ACC112 (cell line): ENCODE results near the gene PCDHGA11.
"Not testable (repeated sequence)": the region's sequence is repeated elsewhere in the genome, so short reads cannot be mapped to it uniquely, and the experiment has no call there.

Experiments
- H2AFZ ChIP-seq: fragments of 200-600 bp; sonication (generic); one replicate; pipeline ENCODE4 v1.6.0; 2017; ENCODE audit warnings: antibody characterized with exemption, low read length; ENCODE audit not compliant: unreplicated experiment
- H3K27ac ChIP-seq: fragments of 200-600 bp; sonication (generic); 2 replicates; pipeline ENCODE4 v1.5.1; 2014; ENCODE audit warnings: low read depth, mild to moderate bottlenecking, antibody characterized with exemption, low read length, moderate library complexity
- H3K27me3 ChIP-seq: fragments of 200-600 bp; sonication (generic); 2 replicates; pipeline ENCODE4 v1.6.1; 2014; ENCODE audit warnings: mild to moderate bottlenecking, antibody characterized with exemption, low read length, moderate library complexity, mixed read lengths; ENCODE audit not compliant: insufficient read depth
- H3K36me3 ChIP-seq: fragments of 200-600 bp; sonication (generic); 2 replicates; pipeline ENCODE4 v1.6.1; 2016; ENCODE audit warnings: mild to moderate bottlenecking, antibody characterized with exemption, low read length, moderate library complexity, mixed read lengths; ENCODE audit not compliant: insufficient read depth
- H3K4me1 ChIP-seq: fragments of 200-600 bp; sonication (generic); one replicate; pipeline ENCODE4 v1.6.1; 2016; ENCODE audit warnings: low read length, mixed read lengths; ENCODE audit not compliant: insufficient read depth, unreplicated experiment, control insufficient read depth
- H3K4me3 ChIP-seq: fragments of 200-600 bp; sonication (generic); 2 replicates; pipeline ENCODE4 v1.5.1; 2014; ENCODE audit warnings: mild to moderate bottlenecking, low read depth, low read length
- H3K79me2 ChIP-seq: fragments of 200-600 bp; sonication (generic); one replicate; pipeline ENCODE4 v1.6.0; 2016; ENCODE audit warnings: low read length; ENCODE audit not compliant: control insufficient read depth, unreplicated experiment, insufficient read depth

The PCDHGA11 gene

DNA sequence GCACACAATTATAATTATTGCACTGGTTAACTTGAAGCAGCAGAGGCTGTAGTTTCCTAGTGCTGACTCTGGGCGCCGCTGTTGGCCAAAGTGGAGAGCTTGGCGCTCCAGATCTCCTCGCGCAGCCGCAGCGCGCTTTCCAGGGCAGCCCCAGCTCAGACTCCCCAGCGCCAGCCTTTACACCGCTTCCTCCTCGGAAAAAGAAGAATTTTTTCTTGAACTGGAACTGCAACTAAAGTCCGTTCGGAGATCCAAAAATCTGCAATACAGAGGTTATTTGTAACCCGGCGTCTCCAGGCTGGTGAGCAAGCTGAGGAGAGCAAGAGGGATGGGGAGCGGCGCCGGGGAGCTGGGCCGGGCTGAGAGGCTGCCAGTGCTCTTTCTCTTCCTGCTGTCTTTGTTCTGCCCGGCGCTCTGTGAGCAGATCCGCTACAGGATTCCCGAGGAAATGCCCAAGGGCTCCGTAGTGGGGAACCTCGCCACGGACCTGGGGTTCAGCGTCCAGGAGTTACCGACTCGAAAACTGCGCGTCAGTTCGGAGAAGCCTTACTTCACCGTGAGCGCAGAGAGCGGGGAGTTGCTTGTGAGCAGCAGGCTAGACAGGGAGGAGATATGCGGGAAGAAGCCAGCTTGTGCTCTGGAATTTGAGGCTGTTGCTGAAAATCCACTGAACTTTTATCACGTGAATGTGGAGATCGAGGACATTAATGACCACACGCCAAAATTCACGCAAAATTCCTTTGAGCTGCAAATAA, 33.1 kb upstream of the PCDHGA11 start, which contains the start of gene PCDHGB4:
PCDHGB4 (plus strand) TSS at position 142 of the 755 bp plus-strand sequence; CDS start at position 329, 187 bp downstream.
- H3K4me1 ChIP-seq, H2AFZ ChIP-seq, H3K27ac ChIP-seq, H3K79me2 ChIP-seq, H3K36me3 ChIP-seq: not testable (repeated sequence)
- Histone ChIP-seq H3K27me3 (peaks cover 88% of the 10 kb centered on the region), H3K4me3 (peak within 1 kb of the TSS; percentile 56)

DNA sequence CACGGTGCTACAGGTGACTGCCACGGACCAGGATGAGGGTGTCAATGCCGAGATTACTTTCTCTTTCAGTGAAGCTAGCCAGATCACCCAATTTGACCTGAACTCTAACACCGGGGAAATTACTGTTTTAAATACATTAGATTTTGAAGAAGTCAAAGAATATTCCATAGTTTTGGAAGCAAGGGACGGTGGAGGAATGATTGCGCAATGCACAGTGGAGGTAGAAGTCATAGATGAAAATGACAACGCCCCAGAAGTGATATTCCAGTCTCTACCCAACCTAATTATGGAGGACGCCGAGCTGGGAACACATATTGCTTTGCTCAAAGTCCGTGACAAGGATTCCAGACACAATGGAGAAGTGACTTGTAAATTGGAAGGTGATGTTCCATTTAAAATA, 32.2 kb upstream of the PCDHGA11 start:
- H3K27me3 ChIP-seq = peaks cover 88% of the 10 kb centered on the region
- peak overlapping the region; percentile 36; the same call in 1 of the 2 replicates for H3K4me3 ChIP-seq
- no peaks in the 10 kb centered on the region for H3K4me1 ChIP-seq
- H3K36me3 ChIP-seq = no peaks in the 10 kb centered on the region
- no peak overlapping the region for H3K27ac ChIP-seq
- no peaks in the 10 kb centered on the region for H3K79me2 ChIP-seq
- no peak overlapping the region for H2AFZ ChIP-seq

- H3K79me2 ChIP-seq = no peaks in the 10 kb centered on the region
- no peak overlapping the region for H3K4me3 ChIP-seq
- H3K27ac ChIP-seq = no peak overlapping the region
- no peaks in the 10 kb centered on the region for H3K36me3 ChIP-seq
- H3K27me3 ChIP-seq = peaks cover 87% of the 10 kb centered on the region
- no peak overlapping the region for H2AFZ ChIP-seq
- no peaks in the 10 kb centered on the region for H3K4me1 ChIP-seq
Observed at GRCh38 chr5:141389153-141390042, 31.5 kb upstream of the PCDHGA11 start.

- Histone ChIP-seq H2AFZ (no peak within 1 kb of the TSS), H3K36me3 (no peaks in the 10 kb centered on the region), H3K27ac (no peak within 1 kb of the TSS), H3K27me3 (peaks cover 82% of the 10 kb centered on the region), H3K4me1 (no peaks in the 10 kb centered on the region), H3K4me3 (peak within 1 kb of the TSS; percentile 67), H3K79me2 (no peaks in the 10 kb centered on the region)
Observed at GRCh38 chr5:141392429-141393198, 28.2 kb upstream of the PCDHGA11 start, which contains the start of gene PCDHGA8. PCDHGA8 (plus strand) TSS chr5:141392633; CDS start chr5:141392814, 181 bp downstream.

GRCh38 chr5:141393267-141393666, 27.6 kb upstream of the PCDHGA11 start:
- no peaks in the 10 kb centered on the region for H3K4me1 ChIP-seq
- no peaks in the 10 kb centered on the region for H3K36me3 ChIP-seq
- no peak overlapping the region for H3K27ac ChIP-seq
- H3K27me3 ChIP-seq = peaks cover 81% of the 10 kb centered on the region
- H3K79me2 ChIP-seq = no peaks in the 10 kb centered on the region
- H2AFZ ChIP-seq = no peak overlapping the region
- peak overlapping the region; percentile 67; the same call in 1 of the 2 replicates for H3K4me3 ChIP-seq

- H3K27me3 ChIP-seq = peaks cover 80% of the 10 kb centered on the region
- not testable (repeated sequence) for H2AFZ ChIP-seq, H3K79me2 ChIP-seq, H3K27ac ChIP-seq, H3K4me3 ChIP-seq, H3K4me1 ChIP-seq, H3K36me3 ChIP-seq
Observed at GRCh38 chr5:141394401-141395187, 26.3 kb upstream of the PCDHGA11 start.

- H3K27ac ChIP-seq, H3K4me1 ChIP-seq, H3K79me2 ChIP-seq, H3K36me3 ChIP-seq: not testable (repeated sequence)
- H3K4me3 ChIP-seq = peak within 1 kb of the TSS; percentile 76
- H2AFZ ChIP-seq = peak within 1 kb of the TSS; percentile 45
- peaks cover 79% of the 10 kb centered on the region for H3K27me3 ChIP-seq
Observed at GRCh38 chr5:141397756-141398551, 22.9 kb upstream of the PCDHGA11 start, which contains the start of gene PCDHGB5. PCDHGB5 (plus strand) TSS chr5:141397947; CDS start chr5:141398128, 181 bp downstream.

DNA sequence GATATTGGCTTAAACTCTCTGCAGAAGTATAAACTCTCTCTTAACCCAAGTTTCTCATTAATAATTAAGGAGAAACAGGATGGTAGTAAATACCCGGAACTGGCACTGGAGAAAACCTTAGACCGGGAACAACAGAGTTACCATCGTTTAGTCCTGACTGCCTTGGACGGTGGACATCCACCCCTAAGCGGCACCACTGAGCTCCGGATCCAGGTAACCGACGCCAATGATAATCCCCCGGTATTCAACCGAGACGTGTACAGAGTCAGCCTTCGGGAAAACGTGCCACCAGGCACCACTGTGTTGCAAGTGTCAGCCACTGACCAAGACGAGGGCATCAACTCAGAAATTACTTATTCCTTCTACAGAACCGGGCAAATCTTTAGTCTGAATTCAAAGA, 22.2 kb upstream of the PCDHGA11 start:
- Histone ChIP-seq H3K4me3 (peak overlapping the region; percentile 45; the same call in 1 of the 2 replicates), H3K4me1 (no peaks in the 10 kb centered on the region), H3K27me3 (peaks cover 79% of the 10 kb centered on the region)

DNA sequence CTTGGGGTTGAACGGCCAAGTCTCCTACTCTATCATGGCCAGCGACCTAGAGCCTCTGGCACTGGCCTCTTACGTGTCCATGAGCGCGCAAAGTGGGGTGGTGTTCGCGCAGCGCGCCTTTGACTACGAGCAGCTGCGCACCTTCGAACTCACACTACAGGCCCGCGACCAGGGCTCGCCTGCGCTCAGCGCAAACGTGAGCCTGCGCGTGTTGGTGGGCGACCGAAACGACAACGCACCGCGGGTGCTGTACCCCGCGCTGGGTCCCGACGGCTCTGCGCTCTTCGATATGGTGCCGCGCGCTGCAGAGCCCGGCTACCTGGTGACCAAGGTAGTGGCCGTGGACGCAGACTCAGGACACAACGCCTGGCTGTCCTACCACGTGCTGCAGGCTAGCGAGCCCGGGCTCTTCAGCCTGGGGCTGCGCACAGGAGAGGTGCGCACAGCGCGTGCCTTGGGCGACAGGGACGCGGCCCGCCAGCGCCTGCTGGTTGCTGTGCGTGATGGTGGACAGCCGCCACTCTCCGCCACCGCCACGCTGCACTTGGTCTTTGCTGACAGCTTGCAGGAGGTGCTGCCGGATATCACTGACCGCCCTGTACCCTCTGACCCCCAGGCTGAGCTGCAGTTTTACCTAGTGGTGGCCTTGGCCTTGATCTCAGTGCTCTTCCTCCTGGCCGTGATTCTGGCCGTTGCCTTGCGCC, 21.1 kb upstream of the PCDHGA11 start:
- Histone ChIP-seq H3K4me1 (no peaks in the 10 kb centered on the region), H3K27me3 (peaks cover 81% of the 10 kb centered on the region), H3K79me2 (no peaks in the 10 kb centered on the region), H3K4me3 (no peak overlapping the region), H2AFZ (no peak overlapping the region), H3K36me3 (peaks cover 5% of the 10 kb centered on the region), H3K27ac (no peak overlapping the region)

More for the DNA sequence above, 22.2 kb upstream of the PCDHGA11 start:
- H3K36me3 ChIP-seq = peaks cover 5% of the 10 kb centered on the region; the same call in 1 of the 2 replicates
- H3K27ac ChIP-seq = no peak overlapping the region
- no peaks in the 10 kb centered on the region for H3K79me2 ChIP-seq
- H2AFZ ChIP-seq = no peak overlapping the region
